Lung (tissue), 16 donors: Measurements from ENCODE around the gene GPT2. TPM values are rescaled to one million over a fixed set of nuclear protein-coding genes. Genes with fewer than 3 reads are reported as not detected.

ENCODE experiments used
- ATAC-seq: fragments of 200-7000 bp; cut with Tn5 transposase; one replicate; pipeline ENCODE4 v1.9.1; 2020; ENCODE audit warnings: moderate number of reproducible peaks; ENCODE audit not compliant: insufficient read depth, low FRiP score
- DNase-seq, 3 donors: peaks; one replicate each; pipeline ENCODE4 v3.0.0-alpha.2; 2013 to 2017
- H3K27ac ChIP-seq, 2 donors: one replicate each; pipeline ENCODE4 v1.5.1; 2013; ENCODE audit warnings: mild to moderate bottlenecking in 2 of 2, moderate library complexity in 2 of 2, control low read depth in 1 of 2, inconsistent platforms in 1 of 2, low read depth in 1 of 2, low read length in 1 of 2
- H3K27me3 ChIP-seq, 3 donors: one replicate each; pipeline ENCODE4 v1.5.1; 2013; ENCODE audit warnings: low read length in 2 of 3; ENCODE audit not compliant: control insufficient read depth in 3 of 3, insufficient read depth in 3 of 3
- H3K36me3 ChIP-seq, 4 donors: one replicate each; pipeline ENCODE4 v1.5.1; 2013; ENCODE audit warnings: low read length in 4 of 4, mild to moderate bottlenecking in 1 of 4, moderate library complexity in 1 of 4; ENCODE audit not compliant: control insufficient read depth in 4 of 4, insufficient read depth in 4 of 4
- H3K4me1 ChIP-seq, 5 donors: one replicate each; pipeline ENCODE4 v1.5.1; 2013; ENCODE audit warnings: low read length in 5 of 5, mild to moderate bottlenecking in 2 of 5, moderate library complexity in 1 of 5; ENCODE audit not compliant: control insufficient read depth in 5 of 5, insufficient read depth in 5 of 5
- H3K4me3 ChIP-seq: one replicate; pipeline ENCODE4 v1.5.1; 2013; ENCODE audit warnings: mild to moderate bottlenecking, control low read depth, moderate library complexity
- H3K9ac ChIP-seq, 2 donors: one replicate each; pipeline ENCODE4 v1.5.1; 2013; ENCODE audit warnings: low read length in 2 of 2, control low read depth in 1 of 2; ENCODE audit not compliant: insufficient read depth in 1 of 2
- H3K9me3 ChIP-seq, 4 donors: one replicate each; pipeline ENCODE4 v1.5.1; 2013; ENCODE audit warnings: low read length in 3 of 4, mild to moderate bottlenecking in 1 of 4, moderate library complexity in 1 of 4; ENCODE audit not compliant: control insufficient read depth in 4 of 4, insufficient read depth in 3 of 4
- CTCF ChIP-seq: IDR thresholded peaks from 2 replicates; pipeline ENCODE4 v1.5.1; 2012; ENCODE audit warnings: mild to moderate bottlenecking; ENCODE audit errors: control extremely low read depth, extremely low read depth
- WGBS, 2 donors: extraction: QIAGEN DNeasy Blood & Tissue Kit; methylation state at CpG; one replicate each; pipeline ENCODE4 v1.1.7; 2013; 5-methylcytosine and 5-hydroxymethylcytosine counted together
- long read RNA-seq, 5 donors: transcript quantifications; one replicate each; lab custom pipeline, GENCODE V29; 2026
- polyA plus RNA-seq, 2 donors: library from polyadenylated mRNA; stranded (reverse); fragments of 200-250 nt; gene quantifications; one replicate each; pipeline ENCODE4 v1.2.1, GENCODE V29; 2013
- total RNA-seq, 2 donors: library from RNA; depleted of rRNA in 1 of 2; stranded (reverse); fragments of >200 nt in 1 of 2; gene quantifications; one replicate each; pipeline ENCODE4 v1.2.1, GENCODE V29; 2014 to 2021
- donor health status: control.
- donor health status: control.
- donor health status: Bipolar disorder and iron deficiency.
- donor health status: healthy.
- donor health status: DM: yes; HTN: yes; CAD: no.

Gene GPT2
- total RNA-seq, result 10 to 100 TPM in 1 of 2 donors, 1 to 10 TPM in 1; 8.3 to 13.3 TPM
- 1 to 10 TPM; 4.3 to 4.7 TPM for polyA plus RNA-seq
- long read RNA-seq, donor 1, transcript GPT2-201 (12 exons, 3,984 nt), result major isoform, 9 of 10 reads
- long read RNA-seq, donor 1, partial matches to known transcripts, result 0 of 10 reads
- long read RNA-seq, donor 1, other reads (novel, unspliced or antisense), result 0 of 10 reads
- long read RNA-seq, donor 2, partial matches to known transcripts, result 0 of 2 reads
- long read RNA-seq, donor 2, other reads (novel, unspliced or antisense), result 0 of 2 reads
- long read RNA-seq, donor 3, partial matches to known transcripts, result 0 of 2 reads
- long read RNA-seq, donor 3, other reads (novel, unspliced or antisense), result 0 of 2 reads
- long read RNA-seq, donor 4, result 0 reads
- long read RNA-seq, donor 5, transcript GPT2-201 (12 exons, 3,984 nt), result major isoform, 5 of 100 reads
- long read RNA-seq, donor 5, partial matches to known transcripts, result 52 of 100 reads
- long read RNA-seq, donor 5, other reads (novel, unspliced or antisense), result 38 of 100 reads

DNA sequence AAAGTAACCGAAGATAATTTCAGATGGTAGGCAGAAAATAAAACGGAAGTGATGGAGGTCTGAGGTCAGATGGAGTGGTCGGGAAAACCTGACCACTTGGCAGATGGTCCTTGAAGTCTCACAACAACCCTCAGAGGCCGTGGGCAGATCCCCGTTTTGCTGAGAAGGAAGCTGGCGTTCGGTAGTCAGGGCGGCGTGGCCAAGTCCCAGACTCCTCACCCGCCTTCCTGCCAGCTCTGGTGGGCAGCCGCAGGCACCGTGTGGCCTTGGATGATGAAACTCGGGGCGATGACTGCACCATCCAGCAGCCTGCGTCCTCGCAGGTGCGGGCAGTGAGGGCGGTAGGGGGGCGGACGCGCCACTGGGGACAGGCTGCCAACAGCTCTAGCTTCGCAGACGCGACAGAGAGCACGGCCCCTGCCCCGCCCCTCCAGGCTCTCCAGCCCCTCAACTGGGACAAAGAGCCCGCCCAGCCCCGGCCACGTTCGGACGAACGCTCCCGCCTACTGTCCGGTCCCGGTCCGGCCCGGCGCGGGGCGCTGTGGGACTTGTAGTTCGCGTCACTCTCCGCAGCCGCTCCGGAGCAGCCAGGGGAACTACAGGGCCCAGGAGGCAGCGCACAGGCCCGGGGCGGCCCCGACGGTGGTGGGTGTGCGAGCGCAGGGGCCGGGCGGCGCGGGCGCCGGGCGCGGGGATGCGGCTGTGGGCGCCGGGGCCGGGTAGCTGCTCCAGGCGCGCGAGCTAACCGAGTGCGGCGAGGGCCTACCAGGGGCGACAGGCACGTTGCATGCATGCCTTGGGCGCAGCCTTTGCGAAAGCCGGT, at the start of gene GPT2:
Gene GPT2 (plus strand): TSS at position 673 of the 823 bp plus-strand sequence. CDS start 354 bp downstream, outside the sequence.
- TF ChIP-seq CTCF, result peak; percentile 28
- DNase-seq (peak; percentile 93 to 96 (median 96)), ATAC-seq (peak; percentile 99)
- peaks cover 0 to 3% (median 0%) of the 10 kb centered on the region in 4 donors for H3K36me3 ChIP-seq
- H3K27ac ChIP-seq, result peak within 1 kb of the TSS in 1 of 2 donors; percentile 68
- H3K27me3 ChIP-seq, result no peaks in the 10 kb centered on the region
- H3K4me1 ChIP-seq, result peaks cover 0 to 14% (median 4%) of the 10 kb centered on the region in 5 donors
- WGBS, 2 donors, result 1% methylated on average over 70 to 75 of the region's 75 CpGs
- peak within 1 kb of the TSS; percentile 23 to 53 for H3K9ac ChIP-seq
- peak within 1 kb of the TSS; percentile 88 for H3K4me3 ChIP-seq
- H3K9me3 ChIP-seq, result no peaks in the 10 kb centered on the region

DNA sequence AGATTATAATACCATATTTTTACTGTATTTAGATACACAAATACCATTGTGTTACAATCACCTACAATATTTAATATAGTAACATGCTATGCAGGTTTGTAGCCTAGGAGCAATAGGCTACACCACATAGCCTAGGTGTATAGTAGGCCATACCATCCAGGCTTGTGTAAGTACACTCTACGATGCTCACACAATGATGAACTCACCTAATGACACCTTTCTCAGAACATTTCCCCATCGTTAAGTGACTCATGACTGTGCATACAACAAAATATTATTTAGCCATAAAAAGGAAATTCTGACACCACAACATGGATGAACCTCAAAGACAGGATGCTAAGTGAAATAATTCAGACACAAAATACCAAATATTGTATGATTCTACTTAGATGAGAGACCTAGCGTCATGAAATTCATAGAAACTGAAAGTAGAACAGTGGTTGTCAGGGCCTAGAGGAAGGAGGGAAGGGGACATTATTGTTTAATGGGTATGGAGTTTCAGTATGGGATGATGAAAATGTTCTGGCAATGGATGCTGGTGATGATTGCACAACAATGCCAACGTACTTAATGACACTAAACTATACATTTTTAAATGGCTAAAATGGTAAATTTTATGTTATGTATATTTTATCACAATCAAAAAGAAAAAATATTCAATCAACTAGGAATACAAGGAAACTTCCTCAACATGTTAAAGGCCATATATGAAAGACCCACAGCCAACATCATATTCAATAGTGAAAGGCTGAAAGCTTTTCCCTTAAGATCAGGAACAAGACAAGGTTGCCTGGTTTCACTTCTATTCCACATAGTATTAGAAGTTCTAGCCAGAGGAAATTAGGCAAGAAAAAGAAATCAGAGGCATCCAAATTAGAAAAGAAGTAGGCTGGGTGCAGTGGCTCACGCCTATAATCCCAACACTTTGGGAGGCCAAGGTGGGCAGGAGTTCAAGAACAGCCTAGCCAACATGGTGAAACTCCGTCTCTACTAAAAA, 47.3 kb upstream of the GPT2 start:
- Histone ChIP-seq H3K4me3 (no peak overlapping the region), H3K27ac (no peak overlapping the region), H3K9me3 (no peaks in the 10 kb centered on the region), H3K9ac (no peak overlapping the region), H3K4me1 (no peaks in the 10 kb centered on the region), H3K27me3 (no peaks in the 10 kb centered on the region), H3K36me3 (no peaks in the 10 kb centered on the region)
- 68 to 80% methylated on average over 6 of the region's 6 CpGs for WGBS, 2 donors
- ATAC-seq (no peak), DNase-seq (no peak)
- no peak for TF ChIP-seq CTCF

- Histone ChIP-seq H3K4me3 (no peak overlapping the region), H3K9ac (no peak overlapping the region), H3K9me3 (peaks cover 0 to 7% (median 0%) of the 10 kb centered on the region in 4 donors), H3K27me3 (peaks cover 0 to 4% (median 0%) of the 10 kb centered on the region in 3 donors), H3K4me1 (peaks cover 0 to 3% (median 0%) of the 10 kb centered on the region in 5 donors), H3K27ac (no peak overlapping the region), H3K36me3 (no peaks in the 10 kb centered on the region)
- TF ChIP-seq CTCF, result no peak
- ATAC-seq (no peak), DNase-seq (no peak)
- WGBS, 2 donors, result 63 to 74% methylated on average over 11 of the region's 11 CpGs
Measured at GRCh38 chr16:46839986-46840443, 44.1 kb upstream of the GPT2 start.
